HuH-7 (cell line): ENCODE data around the gene CA12.

Experiments
- DNase-seq: peaks from one replicate; pipeline ENCODE4 v3.0.0; 2011; ENCODE audit warnings: low spot score

The CA12 gene

GRCh38 chr15:63374686-63375520, 6.7 kb downstream of the CA12 start:
- DNase-seq = no peak

- DNase-seq = no peak
Observed at GRCh38 chr15:63373866-63374548, 7.6 kb downstream of the CA12 start.

GRCh38 chr15:63373330-63373729, 8.3 kb downstream of the CA12 start:
- DNase-seq = no peak

GRCh38 chr15:63372753-63373152, 8.9 kb downstream of the CA12 start:
- DNase-seq = no peak

- no peak for DNase-seq
Observed at GRCh38 chr15:63372018-63372705, 9.5 kb downstream of the CA12 start.

GRCh38 chr15:63371297-63371918, 10.2 kb downstream of the CA12 start:
- DNase-seq = no peak

- no peak for DNase-seq
Observed at GRCh38 chr15:63370764-63371163, 10.9 kb downstream of the CA12 start.

- DNase-seq = no peak
Observed at GRCh38 chr15:63369781-63370180, 11.9 kb downstream of the CA12 start.

GRCh38 chr15:63369296-63369695, 12.3 kb downstream of the CA12 start:
- no peak for DNase-seq

- no peak for DNase-seq
Observed at GRCh38 chr15:63368503-63368902, 13.1 kb downstream of the CA12 start.

GRCh38 chr15:63367900-63368299, 13.7 kb downstream of the CA12 start:
- DNase-seq = no peak

GRCh38 chr15:63367390-63367789, 14.3 kb downstream of the CA12 start:
- DNase-seq = no peak

GRCh38 chr15:63366451-63366850, 15.2 kb downstream of the CA12 start:
- no peak for DNase-seq

- no peak for DNase-seq
Observed at GRCh38 chr15:63365273-63365680, 16.4 kb downstream of the CA12 start.

- DNase-seq = peak; percentile 32
Observed at GRCh38 chr15:63364399-63365272, 17.0 kb downstream of the CA12 start.

- DNase-seq = no peak
Observed at GRCh38 chr15:63363292-63363691, 18.4 kb downstream of the CA12 start.

- DNase-seq = no peak
Observed at GRCh38 chr15:63362885-63363284, 18.8 kb downstream of the CA12 start.

- DNase-seq = no peak
Observed at GRCh38 chr15:63362196-63362595, 19.4 kb downstream of the CA12 start.

GRCh38 chr15:63360170-63360569, 21.5 kb downstream of the CA12 start:
- DNase-seq = no peak

- no peak for DNase-seq
Observed at GRCh38 chr15:63358241-63359029, 23.2 kb downstream of the CA12 start.

GRCh38 chr15:63357731-63358130, 23.9 kb downstream of the CA12 start:
- DNase-seq = no peak
